GM10266 (cell line): ENCODE data around the gene ZNF626.
"Not testable (repeated sequence)": the region's sequence is repeated elsewhere in the genome, so short reads cannot be mapped to it uniquely, and the experiment has no call there.

Experiments used
- DNase-seq: peaks from one replicate; pipeline ENCODE4 v3.0.0; 2012; ENCODE audit errors: extremely low spot score
- CTCF ChIP-seq: IDR thresholded peaks from 2 replicates; pipeline ENCODE4 v1.5.1; 2012; ENCODE audit warnings: mild to moderate bottlenecking, low read depth; ENCODE audit not compliant: control insufficient read depth, insufficient read depth; ENCODE audit errors: missing control alignments

ZNF626 gene

GRCh38 chr19:20640545-20640944 lies 20.8 kb downstream of the ZNF626 start:
- no peak for TF ChIP-seq CTCF
- DNase-seq: no peak

- no peak for DNase-seq
- no peak for TF ChIP-seq CTCF
Measured at GRCh38 chr19:20640023-20640422, 21.3 kb downstream of the ZNF626 start.

GRCh38 chr19:20624560-20624959 lies 36.8 kb downstream of the ZNF626 start:
- not testable (repeated sequence) for DNase-seq

GRCh38 chr19:20616071-20616470 lies 45.3 kb downstream of the ZNF626 start:
- DNase-seq: no peak
- no peak for TF ChIP-seq CTCF

GRCh38 chr19:20614971-20615370 lies 46.4 kb downstream of the ZNF626 start:
- DNase-seq: not testable (repeated sequence)

- no peak for DNase-seq
Measured at GRCh38 chr19:20612711-20613316, 48.6 kb downstream of the ZNF626 start.

GRCh38 chr19:20611866-20612265 lies 49.5 kb downstream of the ZNF626 start:
- DNase-seq: no peak

More at GRCh38 chr19:20612711-20613316, 48.6 kb downstream of the ZNF626 start:
- TF ChIP-seq CTCF: no peak

GRCh38 chr19:20607943-20608342 lies 53.4 kb downstream of the ZNF626 start:
- no peak for TF ChIP-seq CTCF
- DNase-seq: no peak

More at GRCh38 chr19:20611866-20612265, 49.5 kb downstream of the ZNF626 start:
- no peak for TF ChIP-seq CTCF
